AG04450 (cell line): ENCODE measurements around the gene TMCC1. TPM values are rescaled to one million over a fixed set of nuclear protein-coding genes. Genes with fewer than 3 reads are reported as not detected.
"Not testable (repeated sequence)": the region's sequence is repeated elsewhere in the genome, so short reads cannot be mapped to it uniquely, and the experiment has no call there.

Source experiments
- CTCF ChIA-PET: fragments of 300-600, 350-600 bp; formaldehyde crosslinking; extraction: SDS; loops from one replicate; lab custom pipeline; 2022; ENCODE audit warnings: antibody characterized with exemption, inconsistent platforms; lab: Charles Lee
- POLR2A ChIA-PET: fragments of 350-600 bp; formaldehyde crosslinking; extraction: SDS; loops from one replicate; lab custom pipeline; 2021; ENCODE audit warnings: antibody characterized with exemption, inconsistent platforms; lab: Yijun Ruan, JAX
- DNase-seq: peaks from one replicate; pipeline ENCODE4 v3.0.0-alpha.2; 2011; ENCODE audit warnings: low read depth, low spot score
- H3K27ac ChIP-seq: one replicate; pipeline ENCODE4 v1.5.1; 2012; ENCODE audit warnings: low read depth, low read length, control low read depth
- H3K27me3 ChIP-seq: one replicate; pipeline ENCODE4 v1.6.0; 2012; ENCODE audit warnings: low read length; ENCODE audit not compliant: control insufficient read depth, insufficient read depth
- H3K4me3 ChIP-seq: 2 replicates; pipeline ENCODE4 v1.5.1; 2011; ENCODE audit warnings: mild to moderate bottlenecking, low read depth, low read length, control low read depth
- H3K9me3 ChIP-seq: 2 replicates; pipeline ENCODE4 v1.5.1; 2012; ENCODE audit warnings: low read length; ENCODE audit not compliant: control insufficient read depth, insufficient read depth
- polyA plus RNA-seq: library from polyadenylated mRNA; depleted of rRNA; stranded (reverse); fragments of >200 nt; gene quantifications from 2 replicates; pipeline ENCODE4 v1.2.3, GENCODE V29; 2011
- TF ChIP-seq, protein P1 (sequence below): IDR thresholded peaks from 2 replicates; pipeline ENCODE4 v1.5.1; 2011; ENCODE audit warnings: low read depth, low read length, control low read depth, inconsistent platforms

Gene TMCC1
- polyA plus RNA-seq, 1 experiment: 14.1 TPM

DNA sequence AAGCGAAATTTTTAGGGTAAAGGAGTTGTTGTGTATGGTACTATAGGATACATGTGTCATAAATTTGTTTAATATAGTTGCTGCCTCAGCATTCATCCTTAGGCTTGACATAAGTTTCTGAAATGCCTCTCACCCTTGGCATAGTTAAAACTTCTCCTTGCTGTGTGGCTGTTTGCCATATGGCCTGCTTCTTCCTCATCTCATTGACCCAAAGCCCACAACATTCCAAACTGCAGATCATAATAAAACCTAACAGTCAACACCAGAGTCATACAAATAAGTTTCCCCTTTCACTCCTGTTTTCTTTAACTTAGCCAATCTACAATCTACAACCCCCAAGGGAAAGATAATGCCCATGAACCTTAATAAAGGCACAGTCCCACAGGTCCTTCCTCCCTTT, 136.6 kb downstream of the TMCC1 start:
- TF ChIP-seq, protein P1, sequence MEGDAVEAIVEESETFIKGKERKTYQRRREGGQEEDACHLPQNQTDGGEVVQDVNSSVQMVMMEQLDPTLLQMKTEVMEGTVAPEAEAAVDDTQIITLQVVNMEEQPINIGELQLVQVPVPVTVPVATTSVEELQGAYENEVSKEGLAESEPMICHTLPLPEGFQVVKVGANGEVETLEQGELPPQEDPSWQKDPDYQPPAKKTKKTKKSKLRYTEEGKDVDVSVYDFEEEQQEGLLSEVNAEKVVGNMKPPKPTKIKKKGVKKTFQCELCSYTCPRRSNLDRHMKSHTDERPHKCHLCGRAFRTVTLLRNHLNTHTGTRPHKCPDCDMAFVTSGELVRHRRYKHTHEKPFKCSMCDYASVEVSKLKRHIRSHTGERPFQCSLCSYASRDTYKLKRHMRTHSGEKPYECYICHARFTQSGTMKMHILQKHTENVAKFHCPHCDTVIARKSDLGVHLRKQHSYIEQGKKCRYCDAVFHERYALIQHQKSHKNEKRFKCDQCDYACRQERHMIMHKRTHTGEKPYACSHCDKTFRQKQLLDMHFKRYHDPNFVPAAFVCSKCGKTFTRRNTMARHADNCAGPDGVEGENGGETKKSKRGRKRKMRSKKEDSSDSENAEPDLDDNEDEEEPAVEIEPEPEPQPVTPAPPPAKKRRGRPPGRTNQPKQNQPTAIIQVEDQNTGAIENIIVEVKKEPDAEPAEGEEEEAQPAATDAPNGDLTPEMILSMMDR: no peak
- ChIA-PET CTCF (interaction anchor here (0.6 kb wide), 1 partner anchor 14 kb away, joined by 3 read pairs; no protein-coding TSS in a partner anchor), POLR2A (no interaction called here)
- no peaks in the 10 kb centered on the region for H3K27me3 ChIP-seq
- no peak overlapping the region for H3K4me3 ChIP-seq
- DNase-seq: no peak
- H3K27ac ChIP-seq: no peak overlapping the region
- H3K9me3 ChIP-seq: peaks cover 2% of the 10 kb centered on the region; the same call in 1 of the 2 replicates

DNA sequence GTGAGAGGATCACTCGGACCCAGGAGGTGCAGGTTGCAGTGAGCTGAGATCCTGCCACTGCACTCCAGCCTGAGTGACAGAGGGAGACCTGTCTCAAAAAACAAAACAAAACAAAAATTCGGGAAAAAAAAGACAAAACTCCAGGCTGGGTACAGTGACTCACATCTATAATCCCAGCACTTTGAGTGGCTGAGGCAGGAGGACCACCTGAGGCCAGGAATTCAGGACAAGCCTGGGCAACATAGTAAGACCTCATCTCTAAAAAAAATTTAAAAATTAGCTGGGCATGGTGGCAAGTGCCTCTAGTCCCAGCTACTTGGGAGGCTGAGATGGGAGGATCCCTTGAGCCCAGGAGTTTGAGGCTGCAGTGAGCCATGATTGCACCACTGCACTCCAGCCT, 142.4 kb downstream of the TMCC1 start:
- H3K27me3 ChIP-seq, DNase-seq, H3K27ac ChIP-seq, CTCF ChIA-PET, H3K9me3 ChIP-seq, POLR2A ChIA-PET, H3K4me3 ChIP-seq: not testable (repeated sequence)

DNA sequence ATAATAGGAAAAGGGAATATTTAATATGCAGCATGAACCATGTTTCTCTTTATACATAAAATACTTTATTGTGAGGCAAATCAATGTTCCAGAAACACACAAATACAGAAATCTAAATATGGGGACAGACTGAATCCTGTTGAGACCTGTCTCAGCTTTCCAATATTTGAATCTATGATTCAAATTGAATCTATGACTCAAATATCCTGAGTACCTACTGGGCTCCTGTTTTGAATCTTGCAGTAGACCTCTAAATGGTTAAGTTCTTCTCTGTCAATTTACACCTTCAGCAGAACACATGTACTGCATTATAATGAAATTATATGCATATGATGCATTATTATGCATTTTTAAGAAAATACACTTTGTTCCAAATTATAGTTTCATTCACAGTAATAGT, 143.8 kb downstream of the TMCC1 start:
- TF ChIP-seq, protein P1: no peak
- ChIA-PET CTCF (no interaction called here), POLR2A (no interaction called here)
- no peaks in the 10 kb centered on the region for H3K27me3 ChIP-seq
- H3K27ac ChIP-seq: no peak overlapping the region
- no peak for DNase-seq
- H3K4me3 ChIP-seq: no peak overlapping the region
- no peaks in the 10 kb centered on the region for H3K9me3 ChIP-seq

DNA sequence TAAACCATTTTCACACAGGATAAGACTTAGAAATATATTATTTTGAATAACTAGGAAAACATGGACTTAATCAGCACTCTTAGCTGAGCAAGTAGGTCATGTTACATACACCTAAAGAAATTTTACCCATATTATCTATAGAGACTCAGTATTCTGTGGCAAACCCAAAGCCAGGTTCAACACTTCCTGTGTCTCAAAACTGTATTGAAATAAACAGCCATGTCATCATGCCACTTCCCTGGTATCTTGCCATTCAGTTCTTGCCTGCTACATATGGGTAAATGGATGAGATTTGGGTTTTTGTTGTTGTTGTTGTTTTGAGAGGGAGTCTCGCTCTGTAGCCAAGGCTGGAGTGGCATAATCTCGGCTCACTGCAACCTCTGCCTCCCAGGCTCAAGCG, 145.5 kb downstream of the TMCC1 start:
- CTCF ChIA-PET: no interaction called here
- Histone ChIP-seq H3K9me3 (no peaks in the 10 kb centered on the region), H3K27me3 (no peaks in the 10 kb centered on the region), H3K4me3 (no peak overlapping the region), H3K27ac (no peak overlapping the region)
- no peak for DNase-seq
- POLR2A ChIA-PET: no interaction called here
- TF ChIP-seq, protein P1: no peak

DNA sequence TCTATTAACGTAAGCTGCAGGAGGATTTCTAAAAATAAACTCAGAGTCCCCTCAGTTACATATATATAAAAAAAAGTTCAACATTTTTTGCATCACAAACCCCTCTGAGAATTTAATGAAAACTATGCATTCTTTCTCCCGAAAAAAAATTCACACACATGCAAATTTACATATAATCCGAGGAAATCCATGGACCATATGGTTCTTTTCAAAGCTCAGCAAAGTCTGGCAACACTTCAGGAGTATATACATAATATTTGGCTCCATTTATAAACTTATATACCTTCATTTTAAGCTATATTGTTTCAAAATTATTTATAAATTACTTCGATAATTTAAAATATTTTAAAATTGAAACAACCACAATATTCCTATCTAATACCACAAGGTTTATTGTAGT, 146.4 kb downstream of the TMCC1 start:
- no peaks in the 10 kb centered on the region for H3K27me3 ChIP-seq
- POLR2A ChIA-PET: no interaction called here
- TF ChIP-seq, protein P1: no peak

DNA sequence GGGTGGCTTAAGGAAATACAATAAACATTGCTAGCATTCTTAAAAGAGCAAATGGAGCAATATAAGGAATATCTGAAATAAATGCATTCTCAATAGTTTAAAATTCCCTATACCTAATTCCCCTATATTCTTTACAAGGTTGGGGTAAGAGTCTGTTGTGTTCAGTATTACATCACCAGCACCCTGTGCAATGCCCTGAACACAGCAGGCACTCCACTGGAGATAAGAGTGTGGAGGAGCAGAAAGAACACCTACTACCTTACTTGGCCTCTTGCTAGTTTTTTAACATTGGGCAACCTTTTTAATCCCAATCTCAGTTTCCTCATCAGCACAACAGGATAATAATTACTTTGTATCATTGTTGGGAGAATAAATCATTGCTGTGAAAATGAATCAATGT, 146.9 kb downstream of the TMCC1 start:
- no peaks in the 10 kb centered on the region for H3K9me3 ChIP-seq
- CTCF ChIA-PET: no interaction called here
- POLR2A ChIA-PET: no interaction called here
- H3K4me3 ChIP-seq: no peak overlapping the region
- no peaks in the 10 kb centered on the region for H3K27me3 ChIP-seq
- H3K27ac ChIP-seq: no peak overlapping the region
- TF ChIP-seq, protein P1: no peak
- no peak for DNase-seq

More for the DNA sequence above, 146.4 kb downstream of the TMCC1 start:
- CTCF ChIA-PET: no interaction called here
- DNase-seq: no peak
- Histone ChIP-seq H3K9me3 (no peaks in the 10 kb centered on the region), H3K27ac (no peak overlapping the region), H3K4me3 (no peak overlapping the region)
